Nephron (organoid): Measurements from ENCODE around the gene SLC27A2.
"Not testable (repeated sequence)": the region's sequence is repeated elsewhere in the genome, so short reads cannot be mapped to it uniquely, and the experiment has no call there.

Experiments
- H3K27ac Mint-ChIP-seq, 3 experiments: 2 replicates each; pipeline ENCODE4 v1.8.0; 2020; ENCODE audit warnings: mixed read lengths in 3 of 3, mild to moderate bottlenecking in 2 of 3, moderate library complexity in 1 of 3
- H3K27me3 Mint-ChIP-seq: 2 replicates; pipeline ENCODE4 v1.8.0; 2021; ENCODE audit warnings: low read depth, mild to moderate bottlenecking, moderate library complexity, mixed read lengths
- H3K36me3 Mint-ChIP-seq: 2 replicates; pipeline ENCODE4 v1.8.0; 2020; ENCODE audit warnings: low read depth, mixed read lengths
- H3K4me1 Mint-ChIP-seq: 2 replicates; pipeline ENCODE4 v1.8.0; 2020; ENCODE audit warnings: mixed read lengths
- H3K4me3 Mint-ChIP-seq, 3 experiments: 2 replicates each; pipeline ENCODE4 v1.8.0; 2020; ENCODE audit warnings: mild to moderate bottlenecking in 3 of 3, mixed read lengths in 3 of 3, moderate library complexity in 2 of 3
- H3K9me3 Mint-ChIP-seq: 2 replicates; pipeline ENCODE4 v1.8.0; 2020; ENCODE audit warnings: mixed read lengths
- TF ChIP-seq, protein P1 (sequence below), 3 experiments: fragments of 200-600 bp; sonication (generic); IDR thresholded peaks; one replicate each; pipeline ENCODE4 v1.5.0; 2021; ENCODE audit warnings: antibody characterized with exemption in 3 of 3; ENCODE audit not compliant: unreplicated experiment in 3 of 3

The SLC27A2 gene

DNA sequence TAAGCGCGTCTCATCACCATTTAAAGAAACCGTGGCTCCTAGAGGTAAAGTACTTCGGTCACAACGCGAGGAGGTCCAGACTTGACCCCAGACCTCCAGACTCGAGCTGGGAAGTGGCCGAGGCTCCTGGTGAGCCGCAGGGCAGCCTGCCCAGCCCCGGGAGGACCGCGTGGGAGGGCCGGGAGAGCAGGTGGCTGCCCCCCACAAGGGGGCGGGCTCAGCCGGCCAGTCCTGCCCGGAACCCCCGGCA, at the start of gene SLC27A2:
TSS of gene SLC27A2 (plus strand) at position 228 of the 250 bp plus-strand sequence. CDS start 232 bp downstream, outside the sequence.
- Mint-ChIP-seq H3K27me3 (peaks cover 76% of the 10 kb centered on the region), H3K27ac (peak within 1 kb of the TSS; percentile 47 to 67 (median 55)), H3K9me3 (no peaks in the 10 kb centered on the region), H3K4me1 (peaks cover 6% of the 10 kb centered on the region), H3K4me3 (peak within 1 kb of the TSS; percentile 85 to 89 (median 87)), H3K36me3 (no peaks in the 10 kb centered on the region)
- TF ChIP-seq, protein P1, sequence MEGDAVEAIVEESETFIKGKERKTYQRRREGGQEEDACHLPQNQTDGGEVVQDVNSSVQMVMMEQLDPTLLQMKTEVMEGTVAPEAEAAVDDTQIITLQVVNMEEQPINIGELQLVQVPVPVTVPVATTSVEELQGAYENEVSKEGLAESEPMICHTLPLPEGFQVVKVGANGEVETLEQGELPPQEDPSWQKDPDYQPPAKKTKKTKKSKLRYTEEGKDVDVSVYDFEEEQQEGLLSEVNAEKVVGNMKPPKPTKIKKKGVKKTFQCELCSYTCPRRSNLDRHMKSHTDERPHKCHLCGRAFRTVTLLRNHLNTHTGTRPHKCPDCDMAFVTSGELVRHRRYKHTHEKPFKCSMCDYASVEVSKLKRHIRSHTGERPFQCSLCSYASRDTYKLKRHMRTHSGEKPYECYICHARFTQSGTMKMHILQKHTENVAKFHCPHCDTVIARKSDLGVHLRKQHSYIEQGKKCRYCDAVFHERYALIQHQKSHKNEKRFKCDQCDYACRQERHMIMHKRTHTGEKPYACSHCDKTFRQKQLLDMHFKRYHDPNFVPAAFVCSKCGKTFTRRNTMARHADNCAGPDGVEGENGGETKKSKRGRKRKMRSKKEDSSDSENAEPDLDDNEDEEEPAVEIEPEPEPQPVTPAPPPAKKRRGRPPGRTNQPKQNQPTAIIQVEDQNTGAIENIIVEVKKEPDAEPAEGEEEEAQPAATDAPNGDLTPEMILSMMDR (IDR thresholded peaks at IDR 0.05; ENCODE audit: unreplicated experiment in 3 of 3): peak; percentile 10 to 33 (median 32)

DNA sequence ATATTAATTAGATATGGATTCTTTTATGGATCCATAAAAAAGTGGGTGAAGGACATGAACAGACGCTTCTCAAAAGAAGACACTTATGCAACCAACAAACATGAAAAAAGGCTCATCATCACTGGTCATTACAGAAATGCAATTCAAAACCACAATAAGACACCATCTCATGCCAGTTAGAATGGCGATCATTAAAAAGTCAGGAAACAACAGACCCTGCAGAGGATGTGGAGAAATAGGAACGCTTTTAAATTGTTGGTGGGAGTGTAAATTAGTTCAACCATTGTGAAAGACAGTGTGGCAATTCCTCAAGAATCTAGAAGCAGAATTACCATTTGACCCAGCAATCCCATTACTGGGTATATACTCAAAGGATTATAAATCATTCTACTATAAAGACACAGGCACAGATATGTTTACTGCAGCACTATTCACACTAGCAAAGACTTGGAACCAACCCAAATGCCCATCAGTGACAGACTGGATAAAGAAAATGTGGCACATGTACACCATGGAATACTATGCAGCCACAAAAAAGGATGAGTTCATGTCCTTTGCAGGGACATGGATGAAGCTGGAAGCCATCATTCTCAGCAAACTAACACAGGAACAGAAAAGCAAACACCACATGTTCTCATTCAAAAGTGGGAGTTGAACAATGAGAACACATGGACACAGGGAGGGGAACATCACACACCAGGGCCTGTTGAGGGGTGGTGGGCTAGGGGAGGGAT, 49.6 kb upstream of the SLC27A2 start:
- not testable (repeated sequence) for H3K4me3 Mint-ChIP-seq, H3K4me1 Mint-ChIP-seq, H3K36me3 Mint-ChIP-seq, H3K27ac Mint-ChIP-seq, H3K27me3 Mint-ChIP-seq, H3K9me3 Mint-ChIP-seq

DNA sequence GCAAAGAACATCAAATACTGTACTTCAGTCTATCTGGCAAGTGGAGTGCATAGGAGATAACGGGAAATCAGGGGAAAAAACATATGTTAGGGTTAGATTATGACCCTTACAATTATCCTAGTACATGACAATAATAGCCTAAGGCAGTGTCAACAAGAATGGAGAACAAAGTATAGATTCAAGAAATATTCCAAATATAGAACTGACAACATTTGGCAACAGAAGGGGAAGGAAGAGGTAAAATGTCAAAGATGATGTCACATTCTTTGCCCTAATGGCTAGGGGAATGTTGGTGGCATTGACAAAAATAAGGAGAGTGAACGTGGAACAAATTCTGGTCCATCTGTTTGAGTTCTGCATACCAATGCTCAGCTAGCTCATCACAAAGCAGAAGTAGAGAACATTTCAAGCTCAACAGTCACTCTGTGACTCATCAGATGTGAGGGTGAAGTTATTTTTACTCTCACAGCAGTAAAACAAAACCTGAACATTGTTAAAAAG, 47.4 kb upstream of the SLC27A2 start:
- H3K9me3 Mint-ChIP-seq: peaks cover 3% of the 10 kb centered on the region
- H3K4me1 Mint-ChIP-seq: peaks cover 3% of the 10 kb centered on the region
- H3K36me3 Mint-ChIP-seq: no peaks in the 10 kb centered on the region
- TF ChIP-seq, protein P1 (IDR thresholded peaks at IDR 0.05; ENCODE audit: unreplicated experiment in 3 of 3): no peak
- no peaks in the 10 kb centered on the region for H3K27me3 Mint-ChIP-seq
- no peak overlapping the region for H3K4me3 Mint-ChIP-seq
- H3K27ac Mint-ChIP-seq: no peak overlapping the region

DNA sequence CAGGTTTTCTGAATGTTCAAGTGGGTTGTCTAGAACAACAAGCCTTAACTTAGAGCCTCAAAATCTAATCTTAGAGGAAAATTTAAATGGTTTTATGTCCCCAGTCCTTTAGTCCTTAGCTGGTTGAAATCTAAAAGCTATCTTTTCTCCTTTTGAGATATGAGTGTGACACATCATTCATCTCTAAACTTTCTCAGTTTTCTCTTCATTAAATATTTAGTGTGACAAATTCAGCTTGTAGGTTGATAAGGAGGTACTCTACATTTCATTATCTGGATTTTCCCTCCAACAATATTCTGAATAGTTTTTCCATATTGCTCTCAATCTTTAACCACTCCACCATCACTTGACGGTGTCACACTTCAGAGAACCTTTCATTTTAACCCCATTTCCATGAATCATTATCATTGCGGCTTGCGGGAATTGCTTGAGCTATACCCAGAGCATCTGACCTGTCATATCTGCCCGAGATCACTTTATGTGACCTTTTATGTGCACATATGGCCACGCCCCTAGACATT, 46.9 kb upstream of the SLC27A2 start:
- TF ChIP-seq, protein P1 (IDR thresholded peaks at IDR 0.05; ENCODE audit: unreplicated experiment in 3 of 3): no peak
- peaks cover 3% of the 10 kb centered on the region for H3K9me3 Mint-ChIP-seq
- H3K27me3 Mint-ChIP-seq: no peaks in the 10 kb centered on the region
- H3K36me3 Mint-ChIP-seq: no peaks in the 10 kb centered on the region
- no peak overlapping the region for H3K4me3 Mint-ChIP-seq
- no peak overlapping the region for H3K27ac Mint-ChIP-seq
- peaks cover 3% of the 10 kb centered on the region for H3K4me1 Mint-ChIP-seq

DNA sequence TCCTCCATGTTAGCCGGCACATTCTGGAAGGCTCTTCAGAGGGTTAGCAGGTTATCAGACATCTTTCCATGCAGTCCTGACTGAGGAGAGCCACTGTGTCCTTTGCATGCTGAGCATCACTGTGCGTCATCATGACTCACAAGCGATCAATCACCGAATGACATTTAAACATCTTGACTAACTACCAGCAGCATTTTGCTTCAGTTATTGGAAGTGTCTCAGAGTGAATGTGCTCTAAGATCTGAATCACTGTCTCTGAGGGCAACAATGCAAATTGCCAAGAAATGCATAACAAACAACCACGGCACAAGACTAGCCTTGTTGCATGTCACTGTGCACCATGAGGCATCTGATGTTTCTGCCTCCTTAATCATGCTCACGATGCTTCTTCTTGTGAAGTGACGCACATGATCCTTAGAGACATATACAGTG, 44.6 kb upstream of the SLC27A2 start:
- Mint-ChIP-seq H3K9me3 (peaks cover under 1% of the 10 kb centered on the region), H3K36me3 (no peaks in the 10 kb centered on the region), H3K27me3 (no peaks in the 10 kb centered on the region), H3K4me3 (no peak overlapping the region), H3K27ac (no peak overlapping the region), H3K4me1 (peaks cover 3% of the 10 kb centered on the region)
- TF ChIP-seq, protein P1 (IDR thresholded peaks at IDR 0.05; ENCODE audit: unreplicated experiment in 3 of 3): no peak

DNA sequence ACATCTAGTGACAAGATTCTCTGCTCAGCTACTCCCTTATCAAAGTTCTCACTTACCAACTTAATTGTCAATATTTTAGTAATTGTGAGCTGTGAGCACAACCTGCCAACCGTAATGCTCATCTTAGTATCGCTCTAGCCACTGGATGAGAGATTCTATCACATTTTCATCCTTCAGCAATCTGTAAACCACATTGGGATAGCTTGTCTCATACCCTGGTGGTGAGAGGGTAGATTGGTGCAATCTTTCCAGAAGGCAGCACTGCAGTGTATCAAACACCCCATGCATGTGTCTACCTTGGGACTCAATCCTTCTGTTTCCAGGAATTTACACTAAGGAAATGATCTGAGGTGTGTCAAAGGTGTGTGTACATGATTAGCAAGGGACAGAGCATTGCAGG, 44.1 kb upstream of the SLC27A2 start:
- Mint-ChIP-seq H3K9me3 (no peaks in the 10 kb centered on the region), H3K27ac (no peak overlapping the region), H3K4me1 (peaks cover 3% of the 10 kb centered on the region), H3K4me3 (no peak overlapping the region), H3K36me3 (no peaks in the 10 kb centered on the region), H3K27me3 (no peaks in the 10 kb centered on the region)
- TF ChIP-seq, protein P1 (IDR thresholded peaks at IDR 0.05; ENCODE audit: unreplicated experiment in 3 of 3): no peak
